HEK293 (cell line): ENCODE measurements around the gene ZSCAN25.

ENCODE experiments used
- CTCF ChIA-PET: fragments of 350-600 bp; formaldehyde crosslinking; extraction: SDS; loops from one replicate; lab custom pipeline; 2021; ENCODE audit warnings: antibody characterized with exemption; lab: Yijun Ruan, JAX
- POLR2A ChIA-PET: fragments of 300-600 bp; formaldehyde crosslinking; extraction: SDS; loops from one replicate; lab custom pipeline; 2020; ENCODE audit warnings: antibody characterized with exemption, inconsistent platforms; lab: Yijun Ruan, JAX
- H3K27ac ChIP-seq: fragments of 200-500 bp; sonication (Bioruptor generic); 2 replicates; pipeline ENCODE4 v1.5.1; 2014; ENCODE audit warnings: low read depth, low read length, control low read depth, inconsistent platforms; ENCODE audit errors: extremely low read depth
- H3K36me3 ChIP-seq, 2 experiments: fragments of 200-500 bp in 1 of 2; sonication (Bioruptor generic) in 1 of 2; 1 replicate in 1 of 2; 2 replicates in 1 of 2; pipeline ENCODE4 v1.5.1; 2014 to 2017; ENCODE audit warnings: inconsistent platforms in 2 of 2, low read length in 2 of 2; ENCODE audit not compliant: control insufficient read depth in 2 of 2, insufficient read depth in 1 of 2
- H3K4me1 ChIP-seq: fragments of 200-500 bp; sonication (Bioruptor generic); 2 replicates; pipeline ENCODE4 v1.5.1; 2014; ENCODE audit warnings: mild to moderate bottlenecking, low read length, inconsistent platforms; ENCODE audit not compliant: control insufficient read depth, insufficient read depth
- H3K4me3 ChIP-seq: 2 replicates; pipeline ENCODE4 v1.5.1; 2011; ENCODE audit warnings: low read depth, mild to moderate bottlenecking, control low read depth, low read length, moderate library complexity
- H3K9me3 ChIP-seq: fragments of 200-500 bp; sonication (Bioruptor generic); 2 replicates; pipeline ENCODE4 v1.5.1; 2014; ENCODE audit warnings: low read depth, low read length, inconsistent platforms; ENCODE audit not compliant: control insufficient read depth, insufficient read depth
- PRDM2 ChIP-seq: fragments of 450-650 bp; formaldehyde crosslinking; IDR thresholded peaks from 2 replicates; pipeline ENCODE4 v1.5.1; 2016; ENCODE audit warnings: missing biosample characterization, missing genetic modification characterization, borderline replicate concordance
- ZBTB11 ChIP-seq: fragments of 450-650 bp; formaldehyde crosslinking; conservative IDR thresholded peaks from 2 replicates; pipeline ENCODE4 v1.5.1; 2016; ENCODE audit warnings: low read depth, missing biosample characterization, missing genetic modification characterization
- ZEB2 ChIP-seq: fragments of 450-650 bp; formaldehyde crosslinking; IDR thresholded peaks from 2 replicates; pipeline ENCODE4 v1.5.1; 2016; ENCODE audit warnings: missing biosample characterization, missing genetic modification characterization
- ZNF155 ChIP-seq: fragments of 450-650 bp; formaldehyde crosslinking; IDR thresholded peaks from 2 replicates; pipeline ENCODE4 v1.5.1; 2016; ENCODE audit warnings: missing biosample characterization, missing genetic modification characterization
- ZNF362 ChIP-seq: fragments of 450-650 bp; formaldehyde crosslinking; IDR thresholded peaks from 2 replicates; pipeline ENCODE4 v1.5.1; 2016; ENCODE audit warnings: missing biosample characterization, missing genetic modification characterization
- ZNF514 ChIP-seq: fragments of 450-650 bp; formaldehyde crosslinking; IDR thresholded peaks from 2 replicates; pipeline ENCODE4 v1.5.1; 2016; ENCODE audit warnings: missing biosample characterization, missing genetic modification characterization
- ZNF791 ChIP-seq: fragments of 450-650 bp; formaldehyde crosslinking; IDR thresholded peaks from 2 replicates; pipeline ENCODE4 v1.5.1; 2016; ENCODE audit warnings: missing biosample characterization, missing genetic modification characterization

Gene ZSCAN25

GRCh38 chr7:99606531-99606930, 10.2 kb upstream of the ZSCAN25 start:
- CTCF ChIA-PET = interaction anchor here (1.8 kb wide), 1 partner anchor 9 kb away, joined by 7 read pairs; no protein-coding TSS in a partner anchor

More at GRCh38 chr7:99606531-99606930, 10.2 kb upstream of the ZSCAN25 start:
- POLR2A ChIA-PET = interaction anchor here (2.0 kb wide), 1 partner anchor 10 kb away, joined by 5 read pairs; the partner anchor contains the start of gene ZSCAN25
- Histone ChIP-seq H3K9me3 (no peaks in the 10 kb centered on the region), H3K4me1 (no peaks in the 10 kb centered on the region), H3K36me3 (no peaks in the 10 kb centered on the region), H3K27ac (no peak overlapping the region), H3K4me3 (no peak overlapping the region)
- no peak for TF ChIP-seq ZBTB11 (tag by site-specific recombination)
- no peak for TF ChIP-seq ZNF155
- TF ChIP-seq ZNF791 (tag by site-specific recombination) = no peak
- TF ChIP-seq PRDM2 = no peak
- no peak for TF ChIP-seq ZNF514 (tag by site-specific recombination)
- no peak for TF ChIP-seq ZNF362
- TF ChIP-seq ZEB2 = no peak
